ENCODE measurements around the gene LHX6. TPM values are rescaled to one million over a fixed set of nuclear protein-coding genes. Genes with fewer than 3 reads are reported as not detected.
A peak's percentile ranks its signal among the peaks of the same experiment; 100 is the strongest.

LHX6 gene
- total RNA-seq, 1 donor, result 0.81 TPM

DNA sequence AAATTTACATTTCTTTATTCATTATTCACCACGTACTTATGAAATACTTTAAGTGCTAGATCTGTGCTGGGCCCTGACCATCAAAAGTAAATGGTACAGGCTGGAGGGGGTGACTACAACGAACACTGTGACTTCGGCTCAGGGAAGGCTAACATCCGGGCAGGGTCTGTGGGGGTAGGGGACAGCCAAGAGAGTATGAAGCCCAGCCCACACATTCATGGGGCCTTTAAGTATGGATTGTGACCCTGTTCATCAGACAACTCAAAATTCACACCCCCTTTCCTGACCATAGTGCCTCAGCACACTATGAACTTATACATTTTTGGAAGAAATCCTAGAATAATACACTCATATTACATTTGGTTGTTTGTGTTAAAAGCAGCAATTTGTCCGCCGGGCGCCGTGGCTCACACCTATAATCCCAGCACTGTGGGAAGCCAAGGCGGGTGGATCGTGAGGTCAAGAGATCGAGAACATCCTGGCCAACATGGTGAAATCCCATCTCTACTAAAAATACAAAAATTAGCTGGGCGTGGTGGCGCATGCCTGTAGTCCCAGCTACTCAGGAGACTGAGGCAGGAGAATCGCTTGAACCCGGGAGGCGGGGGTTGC is 35.7 kb downstream of the LHX6 start:
- DNase-seq (ENCODE audit: low read depth in 2 of 3, low spot score in 2 of 3), result no peak

DNA sequence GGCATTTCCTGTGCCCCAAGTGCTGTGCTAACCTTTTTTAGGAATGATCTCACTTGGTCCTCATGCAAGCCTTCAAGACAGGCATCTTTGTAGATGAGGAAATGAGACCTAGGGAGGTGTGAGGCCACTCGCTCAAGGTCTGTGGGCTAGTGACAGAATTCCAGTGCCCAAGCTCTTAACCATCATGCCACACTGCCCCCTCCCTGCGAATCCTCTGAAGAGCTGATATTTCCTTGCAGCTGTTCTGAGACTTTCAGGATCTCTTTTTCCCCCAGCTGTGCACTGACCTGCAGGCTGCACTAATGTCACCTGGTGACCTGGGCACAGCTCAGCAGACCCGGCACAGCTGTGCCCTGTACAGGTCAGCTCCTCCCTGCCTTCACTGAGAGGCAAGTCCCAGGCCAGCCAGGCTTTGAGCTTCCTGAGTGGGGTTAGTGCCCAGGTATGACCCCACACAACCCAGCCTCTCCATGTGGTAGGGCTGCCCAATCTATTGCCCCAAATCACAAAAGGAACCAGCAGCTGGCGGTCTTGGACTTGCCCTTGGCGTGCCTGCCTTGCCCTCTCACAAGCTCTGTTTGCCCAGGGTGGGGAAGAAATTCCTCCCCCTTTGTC is 36.4 kb downstream of the LHX6 start:
- DNase-seq (ENCODE audit: low read depth in 2 of 3, low spot score in 2 of 3), result no peak

- DNase-seq (ENCODE audit: low read depth in 2 of 3, low spot score in 2 of 3), result no peak
Measured at GRCh38 chr9:122191584-122191983, 37.2 kb downstream of the LHX6 start.

- DNase-seq (ENCODE audit: low read depth in 2 of 3, low spot score in 2 of 3), result no peak
Measured at GRCh38 chr9:122190597-122191381, 38.0 kb downstream of the LHX6 start.

GRCh38 chr9:122188369-122188768 is 40.4 kb downstream of the LHX6 start:
- DNase-seq (ENCODE audit: low read depth in 2 of 3, low spot score in 2 of 3), result no peak

GRCh38 chr9:122186777-122187470 is 41.8 kb downstream of the LHX6 start:
- no peak for DNase-seq (ENCODE audit: low read depth in 2 of 3, low spot score in 2 of 3)

- no peak for DNase-seq (ENCODE audit: low read depth in 2 of 3, low spot score in 2 of 3)
Measured at GRCh38 chr9:122186301-122186700, 42.5 kb downstream of the LHX6 start.

- DNase-seq (ENCODE audit: low read depth in 2 of 3, low spot score in 2 of 3), result no peak
Measured at GRCh38 chr9:122184551-122184950, 44.2 kb downstream of the LHX6 start.

GRCh38 chr9:122183501-122183900 is 45.3 kb downstream of the LHX6 start:
- no peak for DNase-seq (ENCODE audit: low read depth in 2 of 3, low spot score in 2 of 3)

- DNase-seq (ENCODE audit: low read depth in 2 of 3, low spot score in 2 of 3), result no peak
Measured at GRCh38 chr9:122180633-122181032, 48.1 kb downstream of the LHX6 start.

GRCh38 chr9:122179690-122180074 is 49.1 kb downstream of the LHX6 start:
- DNase-seq (ENCODE audit: low read depth in 2 of 3, low spot score in 2 of 3), result no peak

GRCh38 chr9:122179054-122179689 is 49.6 kb downstream of the LHX6 start:
- no peak for DNase-seq (ENCODE audit: low read depth in 2 of 3, low spot score in 2 of 3)

DNA sequence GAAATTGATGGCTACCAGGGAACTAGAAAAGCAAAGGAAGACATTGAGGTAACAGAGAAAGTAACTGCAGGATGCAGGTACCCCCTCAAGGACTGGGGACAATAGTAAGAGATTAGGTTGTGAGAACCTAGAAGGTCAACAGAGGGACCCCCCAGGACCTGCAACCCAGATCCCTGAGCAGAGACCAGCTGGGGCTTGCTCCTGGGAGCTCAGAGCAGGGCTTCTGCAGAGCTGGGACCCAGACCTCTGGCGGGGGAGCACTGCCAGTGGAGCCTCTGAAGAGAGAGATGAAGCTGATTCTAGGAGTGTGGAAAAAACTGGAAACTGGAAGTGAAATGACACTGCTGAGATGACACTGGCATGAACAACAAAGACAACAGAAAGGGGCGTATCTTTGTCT is 51.8 kb downstream of the LHX6 start:
- no peak for DNase-seq (ENCODE audit: low read depth in 2 of 3, low spot score in 2 of 3)

DNA sequence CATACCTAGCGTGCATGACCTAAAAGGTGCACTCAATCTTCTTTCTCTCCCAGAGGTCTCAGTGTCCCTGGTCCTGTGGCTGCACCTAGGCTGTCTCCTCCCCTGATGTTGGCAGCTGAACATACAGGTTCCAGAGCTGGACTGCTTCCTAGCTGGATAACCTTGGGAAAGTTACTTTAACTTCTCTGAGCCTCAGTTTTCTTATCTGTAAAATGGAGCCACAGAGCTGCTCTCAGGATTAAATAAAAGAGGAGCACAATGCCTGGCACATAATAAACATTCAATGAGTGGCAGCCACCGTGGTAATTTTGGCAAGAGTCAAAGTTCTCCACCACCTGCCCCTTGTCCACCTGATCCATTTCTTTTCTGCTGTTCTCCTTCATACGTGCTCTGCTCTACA is 55.1 kb downstream of the LHX6 start:
- DNase-seq (ENCODE audit: low read depth in 2 of 3, low spot score in 2 of 3), result no peak

DNA sequence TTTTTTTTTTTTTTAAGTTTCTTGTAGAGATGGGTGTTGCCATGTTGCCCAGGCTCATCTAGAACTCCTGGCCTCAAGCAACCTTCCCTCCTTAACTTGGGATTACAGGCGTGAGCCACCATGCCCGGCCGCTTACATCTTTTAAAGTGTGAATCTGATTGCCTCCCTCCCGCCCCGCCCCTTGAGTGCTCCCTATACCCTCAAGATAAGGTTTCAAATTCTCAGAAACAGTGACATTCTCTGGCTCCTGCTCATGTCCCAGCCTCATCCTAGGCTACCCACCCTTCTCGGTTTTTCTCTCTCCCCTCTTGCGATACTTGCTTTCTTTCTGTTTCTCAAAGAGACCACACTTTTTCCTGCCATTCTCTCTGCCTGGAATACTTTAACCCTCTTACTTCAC is 56.6 kb downstream of the LHX6 start:
- no peak for DNase-seq (ENCODE audit: low read depth in 2 of 3, low spot score in 2 of 3)

GRCh38 chr9:122168356-122168755 is 60.4 kb downstream of the LHX6 start:
- DNase-seq (ENCODE audit: low read depth in 2 of 3, low spot score in 2 of 3), result no peak

GRCh38 chr9:122164286-122164685 is 64.5 kb downstream of the LHX6 start:
- DNase-seq (ENCODE audit: low read depth in 2 of 3, low spot score in 2 of 3), result no peak

DNA sequence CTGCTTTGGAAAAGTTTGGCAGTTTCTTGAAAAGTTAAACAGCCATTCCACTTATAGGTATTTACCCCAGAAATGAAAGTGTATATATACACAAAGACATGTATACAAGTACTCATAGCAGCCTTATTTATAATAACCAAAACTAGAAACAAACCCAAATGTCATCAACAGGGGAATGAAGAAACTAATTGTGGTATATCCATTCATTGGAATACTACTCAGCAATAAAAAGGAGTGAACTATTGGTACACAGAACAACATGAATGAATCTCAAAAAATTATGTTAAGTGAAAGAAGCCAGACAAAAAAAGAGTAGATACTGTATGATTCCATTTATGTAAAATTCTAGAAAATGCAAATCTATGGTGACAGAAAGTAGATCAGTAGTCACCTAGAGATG is 66.3 kb downstream of the LHX6 start:
- DNase-seq (ENCODE audit: low read depth in 2 of 3, low spot score in 2 of 3), result no peak

DNA sequence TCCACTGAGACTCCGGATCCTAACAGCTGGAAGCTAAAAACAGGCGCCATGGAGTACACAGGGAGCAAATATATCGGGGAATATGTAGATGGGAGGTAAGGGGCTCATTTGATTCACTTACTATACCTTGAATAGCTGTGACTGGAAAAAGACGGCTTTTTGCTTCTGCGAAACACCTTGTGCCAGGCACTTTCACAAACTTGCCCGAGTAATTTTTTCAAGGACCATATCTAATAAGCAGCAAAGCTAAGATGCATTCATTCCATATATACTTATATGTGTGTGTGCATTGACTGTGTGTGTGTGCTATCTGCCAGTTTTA is 68.9 kb downstream of the LHX6 start:
- no peak for DNase-seq (ENCODE audit: low read depth in 2 of 3, low spot score in 2 of 3)

DNA sequence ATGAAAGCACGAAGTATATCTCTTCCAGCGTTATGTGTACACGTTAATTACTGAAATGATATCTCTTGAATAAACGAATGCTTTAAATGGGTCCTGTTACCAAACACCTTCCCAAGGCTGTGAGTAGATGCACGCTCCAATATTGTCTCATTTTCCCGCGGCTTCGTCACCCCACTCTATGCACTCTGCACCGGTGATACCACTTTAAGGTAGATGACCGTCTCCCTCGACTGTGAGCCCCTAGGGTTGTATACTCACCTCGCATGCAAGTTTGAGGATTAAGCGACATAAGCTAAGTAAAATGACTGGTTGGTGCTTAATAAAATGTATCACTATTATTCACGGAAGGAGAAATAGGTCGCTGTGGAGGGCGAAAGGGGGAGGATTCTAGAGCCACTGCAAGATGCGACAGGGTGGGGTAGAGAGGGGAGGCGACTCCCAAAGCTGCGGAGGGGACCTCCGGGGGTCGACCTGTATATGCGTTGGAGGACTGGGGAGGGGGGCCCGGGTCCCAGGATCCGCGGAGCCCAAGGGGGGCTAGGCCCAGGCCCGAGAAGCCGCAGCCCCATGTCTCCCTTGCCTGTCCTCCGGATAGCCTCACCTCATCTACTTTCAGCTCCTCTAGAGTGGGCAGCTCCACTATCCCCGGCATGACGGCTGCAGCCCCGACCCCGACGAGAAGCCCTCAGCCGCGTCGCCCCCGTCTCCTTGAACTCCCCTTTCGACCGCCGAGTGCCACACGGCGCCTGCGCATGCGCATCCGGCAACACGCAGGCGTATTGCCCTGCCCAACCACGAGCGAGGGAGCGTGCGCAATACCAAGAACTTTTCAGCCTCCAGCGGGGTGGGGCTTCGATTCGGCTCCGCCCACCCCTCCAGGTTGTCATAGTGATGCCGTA is 69.5 kb downstream of the LHX6 start, which contains the start of the genes MORN5 and NDUFA8:
Gene MORN5 (plus strand): TSS at position 883 of the 899 bp plus-strand sequence. CDS start 65 bp downstream, outside the sequence.
Gene NDUFA8 (minus strand): TSS at position 754 of the 899 bp plus-strand sequence. CDS start 102 bp downstream, at position 652.
- DNase-seq (ENCODE audit: low read depth in 2 of 3, low spot score in 2 of 3), result peak; percentile 95 to 97 (median 97)
